HepG2 (cell line): ENCODE measurements around the gene SLC38A2. TPM values are rescaled to one million over a fixed set of nuclear protein-coding genes. Genes with fewer than 3 reads are reported as not detected.

Experiments used
- CAMTA2 ChIP-seq: sonication (generic); formaldehyde crosslinking; IDR thresholded peaks from 2 replicates; pipeline ENCODE4 v1.4.0; 2020; ENCODE audit warnings: mild to moderate bottlenecking, missing genetic modification reagents, borderline replicate concordance
- KDM3A ChIP-seq: IDR thresholded peaks from 2 replicates; pipeline ENCODE4 v1.6.1; 2018; ENCODE audit warnings: low read depth, missing compliant biosample characterization
- KMT2A ChIP-seq: sonication (generic); formaldehyde crosslinking; IDR thresholded peaks from 2 replicates; pipeline ENCODE4 v1.4.0; 2020; ENCODE audit warnings: missing genetic modification reagents
- MBNL3 ChIP-seq: fragments of 250-450 bp; sonication (Bioruptor Pico); conservative IDR thresholded peaks from 2 replicates; pipeline ENCODE4 v1.8.0; 2022; ENCODE audit warnings: mild to moderate bottlenecking, inconsistent platforms
- MEIS2 ChIP-seq: sonication (generic); formaldehyde crosslinking; IDR thresholded peaks from 2 replicates; pipeline ENCODE4 v1.9.0; 2021; ENCODE audit warnings: mild to moderate bottlenecking, missing genetic modification reagents
- SMYD3 ChIP-seq: sonication (generic); formaldehyde crosslinking; IDR thresholded peaks from 2 replicates; pipeline ENCODE4 v1.8.1; 2023; ENCODE audit warnings: mild to moderate bottlenecking, missing genetic modification reagents
- STAT6 ChIP-seq: sonication (generic); formaldehyde crosslinking; IDR thresholded peaks from 2 replicates; pipeline ENCODE4 v1.4.0; 2020; ENCODE audit warnings: missing genetic modification reagents, mild to moderate bottlenecking, borderline replicate concordance
- TFAP4 ChIP-seq: sonication (generic); IDR thresholded peaks from 2 replicates; pipeline ENCODE4 v1.6.1; 2016; ENCODE audit warnings: low read depth, borderline replicate concordance
- ZBTB8A ChIP-seq: sonication (generic); formaldehyde crosslinking; IDR thresholded peaks from 2 replicates; pipeline ENCODE4 v1.4.0; 2020; ENCODE audit warnings: mild to moderate bottlenecking, low read depth, missing genetic modification reagents, borderline replicate concordance
- ZNF251 ChIP-seq: sonication (generic); formaldehyde crosslinking; IDR thresholded peaks from 2 replicates; pipeline ENCODE4 v1.9.0; 2021; ENCODE audit warnings: mild to moderate bottlenecking, missing genetic modification reagents
- ZNF326 ChIP-seq: sonication (generic); formaldehyde crosslinking; IDR thresholded peaks from 2 replicates; pipeline ENCODE4 v1.4.0; 2020; ENCODE audit warnings: missing genetic modification reagents, borderline replicate concordance
- ZNF430 ChIP-seq: sonication (generic); formaldehyde crosslinking; IDR thresholded peaks from 2 replicates; pipeline ENCODE4 v1.9.0; 2021; ENCODE audit warnings: mild to moderate bottlenecking, missing genetic modification reagents
- ZNF484 ChIP-seq: sonication (generic); formaldehyde crosslinking; IDR thresholded peaks from 2 replicates; pipeline ENCODE4 v1.5.1; 2020; ENCODE audit warnings: mild to moderate bottlenecking, low read depth, missing genetic modification reagents, borderline replicate concordance
- ZNF709 ChIP-seq: sonication (generic); formaldehyde crosslinking; IDR thresholded peaks from 2 replicates; pipeline ENCODE4 v1.5.0; 2020; ENCODE audit warnings: mild to moderate bottlenecking, missing genetic modification reagents
- ZNF713 ChIP-seq: sonication (generic); formaldehyde crosslinking; IDR thresholded peaks from 2 replicates; pipeline ENCODE4 v1.4.0; 2020; ENCODE audit warnings: mild to moderate bottlenecking, missing genetic modification reagents
- ZNF737 ChIP-seq: sonication (generic); formaldehyde crosslinking; IDR thresholded peaks from 2 replicates; pipeline ENCODE4 v1.5.0; 2020; ENCODE audit warnings: missing genetic modification reagents, mild to moderate bottlenecking, borderline replicate concordance
- ZSCAN20 ChIP-seq: sonication (generic); formaldehyde crosslinking; IDR thresholded peaks from 2 replicates; pipeline ENCODE4 v1.4.0; 2020; ENCODE audit warnings: missing genetic modification reagents, mild to moderate bottlenecking, borderline replicate concordance
- ZSCAN25 ChIP-seq: sonication (generic); formaldehyde crosslinking; IDR thresholded peaks from 2 replicates; pipeline ENCODE4 v1.8.0; 2022; ENCODE audit warnings: mild to moderate bottlenecking, missing genetic modification reagents
- polyA plus RNA-seq, 8 experiments: library from polyadenylated mRNA; depleted of rRNA in 3 of 8; stranded (reverse) in 7 of 8; unstranded in 1 of 8; fragments of >200 nt; fragmentation: Illumina TruSeq in 4 of 8; extraction: Trizol in 4 of 8; gene quantifications; 2 replicates each; pipeline versions ENCODE4 v1.2.1 to v1.2.3, GENCODE V29; 2011 to 2016; ENCODE audit warnings: low read depth in 4 of 8, missing spikeins in 1 of 8, mixed read lengths in 1 of 8; ENCODE audit not compliant: insufficient read depth in 1 of 8
- total RNA-seq, 5 experiments: library from RNA; depleted of rRNA; stranded (reverse); fragments of >200 nt; fragmentation: Illumina TruSeq; extraction: Trizol; gene quantifications; 2 replicates each; pipeline ENCODE4 v1.2.3, GENCODE V29; 2016; ENCODE audit warnings: low read depth in 1 of 5
- TF ChIP-seq, protein P1 (sequence below): sonication (generic); formaldehyde crosslinking; IDR thresholded peaks from 2 replicates; pipeline ENCODE4 v1.8.1; 2023; ENCODE audit warnings: missing genetic modification reagents, mild to moderate bottlenecking, borderline replicate concordance
- TF ChIP-seq, protein P2 (sequence below): sonication (generic); formaldehyde crosslinking; conservative IDR thresholded peaks from 2 replicates; pipeline ENCODE4 v1.8.0; 2022; ENCODE audit warnings: low read depth, missing genetic modification reagents
- TF ChIP-seq, protein P3 (sequence below): sonication (generic); formaldehyde crosslinking; IDR thresholded peaks from 2 replicates; pipeline ENCODE4 v1.5.1; 2020; ENCODE audit warnings: mild to moderate bottlenecking, missing genetic modification reagents

The SLC38A2 gene
- total and polyA plus RNA-seq, 2 of the 13 experiments (the other 11 are each of a cell fraction or from before 2014, with no cell fraction given), result 368 to 880 TPM

- 0 out of 2 replicates have a peak, but pooled peaks have one; percentile 15 for TF ChIP-seq STAT6 (CRISPR knock-in tag)
- no peak for TF ChIP-seq ZNF251 (CRISPR knock-in tag)
- no peak for TF ChIP-seq MBNL3 (CRISPR knock-in tag)
- no peak for TF ChIP-seq ZNF430
- TF ChIP-seq KDM3A, result no peak
- TF ChIP-seq, protein P1, sequence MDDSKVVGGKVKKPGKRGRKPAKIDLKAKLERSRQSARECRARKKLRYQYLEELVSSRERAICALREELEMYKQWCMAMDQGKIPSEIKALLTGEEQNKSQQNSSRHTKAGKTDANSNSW (CRISPR knock-in tag), result no peak
- no peak for TF ChIP-seq ZSCAN25 (CRISPR knock-in tag)
- no peak for TF ChIP-seq ZNF713 (CRISPR knock-in tag)
- no peak for TF ChIP-seq ZNF709 (CRISPR knock-in tag)
- TF ChIP-seq ZNF737 (CRISPR knock-in tag), result no peak
- no peak for TF ChIP-seq MEIS2 (CRISPR knock-in tag)
- TF ChIP-seq TFAP4, result peak; percentile 54; the same call in 1 of the 2 replicates
- no peak for TF ChIP-seq KMT2A
- no peak for TF ChIP-seq CAMTA2
- no peak for TF ChIP-seq SMYD3 (CRISPR knock-in tag)
- TF ChIP-seq, protein P2, sequence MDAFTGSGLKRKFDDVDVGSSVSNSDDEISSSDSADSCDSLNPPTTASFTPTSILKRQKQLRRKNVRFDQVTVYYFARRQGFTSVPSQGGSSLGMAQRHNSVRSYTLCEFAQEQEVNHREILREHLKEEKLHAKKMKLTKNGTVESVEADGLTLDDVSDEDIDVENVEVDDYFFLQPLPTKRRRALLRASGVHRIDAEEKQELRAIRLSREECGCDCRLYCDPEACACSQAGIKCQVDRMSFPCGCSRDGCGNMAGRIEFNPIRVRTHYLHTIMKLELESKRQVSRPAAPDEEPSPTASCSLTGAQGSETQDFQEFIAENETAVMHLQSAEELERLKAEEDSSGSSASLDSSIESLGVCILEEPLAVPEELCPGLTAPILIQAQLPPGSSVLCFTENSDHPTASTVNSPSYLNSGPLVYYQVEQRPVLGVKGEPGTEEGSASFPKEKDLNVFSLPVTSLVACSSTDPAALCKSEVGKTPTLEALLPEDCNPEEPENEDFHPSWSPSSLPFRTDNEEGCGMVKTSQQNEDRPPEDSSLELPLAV (CRISPR knock-in tag), result no peak
- no peak for TF ChIP-seq ZNF484 (CRISPR knock-in tag)
- no peak for TF ChIP-seq ZBTB8A
- TF ChIP-seq ZNF326, result no peak
- no peak for TF ChIP-seq ZSCAN20 (CRISPR knock-in tag)
- TF ChIP-seq, protein P3, sequence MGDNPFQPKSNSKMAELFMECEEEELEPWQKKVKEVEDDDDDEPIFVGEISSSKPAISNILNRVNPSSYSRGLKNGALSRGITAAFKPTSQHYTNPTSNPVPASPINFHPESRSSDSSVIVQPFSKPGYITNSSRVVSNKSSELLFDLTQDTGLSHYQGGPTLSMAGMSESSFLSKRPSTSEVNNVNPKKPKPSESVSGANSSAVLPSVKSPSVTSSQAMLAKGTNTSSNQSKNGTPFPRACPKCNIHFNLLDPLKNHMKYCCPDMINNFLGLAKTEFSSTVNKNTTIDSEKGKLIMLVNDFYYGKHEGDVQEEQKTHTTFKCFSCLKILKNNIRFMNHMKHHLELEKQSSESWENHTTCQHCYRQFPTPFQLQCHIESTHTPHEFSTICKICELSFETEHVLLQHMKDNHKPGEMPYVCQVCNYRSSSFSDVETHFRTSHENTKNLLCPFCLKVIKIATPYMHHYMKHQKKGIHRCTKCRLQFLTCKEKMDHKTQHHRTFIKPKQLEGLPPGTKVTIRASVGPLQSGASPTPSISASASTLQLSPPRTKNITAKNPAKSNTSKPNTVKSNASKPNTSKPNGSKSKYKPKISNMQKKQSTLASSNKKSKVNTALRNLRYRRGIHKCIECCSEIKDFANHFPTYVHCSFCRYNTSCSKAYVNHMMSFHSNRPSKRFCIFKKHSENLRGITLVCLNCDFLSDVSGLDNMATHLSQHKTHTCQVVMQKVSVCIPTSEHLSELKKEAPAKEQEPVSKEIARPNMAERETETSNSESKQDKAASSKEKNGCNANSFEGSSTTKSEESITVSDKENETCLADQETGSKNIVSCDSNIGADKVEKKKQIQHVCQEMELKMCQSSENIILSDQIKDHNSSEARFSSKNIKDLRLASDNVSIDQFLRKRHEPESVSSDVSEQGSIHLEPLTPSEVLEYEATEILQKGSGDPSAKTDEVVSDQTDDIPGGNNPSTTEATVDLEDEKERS (CRISPR knock-in tag), result no peak
These were observed 7.6 kb downstream of the SLC38A2 start (continued) for GRCh38 chr12:46364777-46365580.
